Activated CD4-positive, alpha-beta T cell treated with anti-CD3 and anti-CD28 coated beads for 36 hours (primary cell): ENCODE measurements around the gene PRDM16. TPM values are rescaled to one million over a fixed set of nuclear protein-coding genes. Genes with fewer than 3 reads are reported as not detected.

Experiments
- ATAC-seq: fragments of 200-7000 bp; cut with Tn5 transposase; one replicate; pipeline ENCODE4 v1.10.0; 2021; ENCODE audit warnings: mild to moderate bottlenecking, moderate library complexity
- CTCF ChIA-PET: fragments of 350-600 bp; sonication (Branson Sonifier 250); formaldehyde crosslinking; loops from one replicate; lab custom pipeline; 2021; ENCODE audit warnings: antibody characterized with exemption; lab: Charles Lee
- POLR2A ChIA-PET: fragments of 350-600 bp; sonication (Branson Sonifier 250); formaldehyde crosslinking; loops from one replicate; lab custom pipeline; 2021; ENCODE audit warnings: antibody characterized with exemption, inconsistent platforms; lab: Charles Lee
- DNase-seq: peaks from one replicate; pipeline ENCODE4 v3.0.0-alpha.2; 2020
- H3K27ac Mint-ChIP-seq: one replicate; pipeline ENCODE4 v1.8.0; 2021; ENCODE audit warnings: mixed read lengths
- H3K27me3 Mint-ChIP-seq: one replicate; pipeline ENCODE4 v1.8.0; 2021; ENCODE audit warnings: mixed read lengths
- H3K36me3 Mint-ChIP-seq: one replicate; pipeline ENCODE4 v1.8.0; 2021; ENCODE audit warnings: low read depth, mixed read lengths
- H3K4me1 Mint-ChIP-seq: one replicate; pipeline ENCODE4 v1.8.0; 2021; ENCODE audit warnings: mixed read lengths
- H3K4me3 Mint-ChIP-seq: one replicate; pipeline ENCODE4 v1.8.0; 2021; ENCODE audit warnings: mild to moderate bottlenecking, moderate library complexity, mixed read lengths
- H3K9me3 Mint-ChIP-seq: one replicate; pipeline ENCODE4 v1.8.0; 2021; ENCODE audit warnings: low read depth, mixed read lengths
- intact Hi-C, 2 experiments: fragments of 100-400 bp; cut with DNase I in 1 of 2; cut with micrococcal nuclease in 1 of 2; formaldehyde crosslinking; loops; one replicate each; pipeline versions ENCODE4 v1.14.2 to v1.15.1; 2022 to 2024; cut with DNase I, micrococcal nuclease
- total RNA-seq, 2 experiments: library from RNA; stranded (reverse); gene quantifications; one replicate each; pipeline ENCODE4 v1.2.3, GENCODE V29; 2021

Gene PRDM16
- total RNA-seq, 2 experiments from 2014 or later: 0.32 TPM; not detected in 1

GRCh38 chr1:3387401-3387800, 318.4 kb downstream of the PRDM16 start:
- Mint-ChIP-seq H3K27me3 (peaks cover 8% of the 10 kb centered on the region), H3K9me3 (no peaks in the 10 kb centered on the region), H3K27ac (no peak overlapping the region), H3K36me3 (no peaks in the 10 kb centered on the region), H3K4me1 (no peaks in the 10 kb centered on the region), H3K4me3 (no peak overlapping the region)
- DNase-seq: no peak
- ATAC-seq: no peak
- ChIA-PET CTCF (no interaction called here), POLR2A (no interaction called here)
- intact Hi-C loops: no loop called here

- Mint-ChIP-seq H3K4me1 (no peaks in the 10 kb centered on the region), H3K36me3 (no peaks in the 10 kb centered on the region), H3K27me3 (peaks cover 20% of the 10 kb centered on the region), H3K27ac (no peak overlapping the region), H3K4me3 (no peak overlapping the region), H3K9me3 (no peaks in the 10 kb centered on the region)
- no peak for DNase-seq
- ChIA-PET POLR2A (no interaction called here), CTCF (no interaction called here)
- ATAC-seq: no peak
- intact Hi-C loops: no loop called here
Measured at GRCh38 chr1:3389093-3389833, 320.3 kb downstream of the PRDM16 start.

GRCh38 chr1:3390291-3390690, 321.3 kb downstream of the PRDM16 start:
- ChIA-PET POLR2A (no interaction called here), CTCF (no interaction called here)
- no peak overlapping the region for H3K27ac Mint-ChIP-seq
- DNase-seq (no peak), ATAC-seq (no peak)
- no peaks in the 10 kb centered on the region for H3K9me3 Mint-ChIP-seq
- peaks cover 25% of the 10 kb centered on the region for H3K27me3 Mint-ChIP-seq
- intact Hi-C loops: no loop called here
- no peaks in the 10 kb centered on the region for H3K36me3 Mint-ChIP-seq
- H3K4me1 Mint-ChIP-seq: no peaks in the 10 kb centered on the region
- no peak overlapping the region for H3K4me3 Mint-ChIP-seq

GRCh38 chr1:3391711-3392110, 322.7 kb downstream of the PRDM16 start:
- H3K9me3 Mint-ChIP-seq: no peaks in the 10 kb centered on the region

GRCh38 chr1:3393024-3393986, 324.3 kb downstream of the PRDM16 start:
- Mint-ChIP-seq H3K27ac (no peak overlapping the region), H3K4me1 (no peaks in the 10 kb centered on the region), H3K9me3 (no peaks in the 10 kb centered on the region), H3K36me3 (no peaks in the 10 kb centered on the region), H3K4me3 (no peak overlapping the region), H3K27me3 (peaks cover 29% of the 10 kb centered on the region)
- no peak for DNase-seq
- ChIA-PET POLR2A (no interaction called here), CTCF (no interaction called here)
- ATAC-seq: no peak
- intact Hi-C loops: no loop called here

More at GRCh38 chr1:3391711-3392110, 322.7 kb downstream of the PRDM16 start:
- ATAC-seq: no peak
- H3K27me3 Mint-ChIP-seq: peaks cover 29% of the 10 kb centered on the region
- intact Hi-C loops: no loop called here
- DNase-seq: no peak
- CTCF ChIA-PET: no interaction called here
- H3K36me3 Mint-ChIP-seq: no peaks in the 10 kb centered on the region
- H3K4me3 Mint-ChIP-seq: no peak overlapping the region
- POLR2A ChIA-PET: no interaction called here
- no peak overlapping the region for H3K27ac Mint-ChIP-seq
- no peaks in the 10 kb centered on the region for H3K4me1 Mint-ChIP-seq

GRCh38 chr1:3393987-3394920, 325.3 kb downstream of the PRDM16 start:
- Mint-ChIP-seq H3K4me3 (no peak overlapping the region), H3K4me1 (no peaks in the 10 kb centered on the region), H3K36me3 (no peaks in the 10 kb centered on the region), H3K27me3 (peaks cover 29% of the 10 kb centered on the region), H3K9me3 (no peaks in the 10 kb centered on the region), H3K27ac (no peak overlapping the region)
- CTCF ChIA-PET: no interaction called here
- no peak for ATAC-seq
- intact Hi-C loops: no loop called here
- no peak for DNase-seq
- POLR2A ChIA-PET: no interaction called here

- Mint-ChIP-seq H3K27ac (no peak overlapping the region), H3K4me3 (no peak overlapping the region), H3K4me1 (no peaks in the 10 kb centered on the region), H3K36me3 (no peaks in the 10 kb centered on the region), H3K9me3 (no peaks in the 10 kb centered on the region), H3K27me3 (peaks cover 26% of the 10 kb centered on the region)
- DNase-seq (no peak), ATAC-seq (no peak)
- ChIA-PET CTCF (no interaction called here), POLR2A (no interaction called here)
- intact Hi-C loops: no loop called here
Measured at GRCh38 chr1:3396411-3396810, 327.4 kb downstream of the PRDM16 start.

- intact Hi-C loops: no loop called here
- ChIA-PET CTCF (interaction anchor here (0.7 kb wide), 1 partner anchor 971 kb away, joined by 3 read pairs; no protein-coding TSS in a partner anchor), POLR2A (no interaction called here)
- Mint-ChIP-seq H3K27ac (no peak overlapping the region), H3K4me3 (no peak overlapping the region), H3K36me3 (no peaks in the 10 kb centered on the region), H3K9me3 (no peaks in the 10 kb centered on the region), H3K27me3 (peaks cover 21% of the 10 kb centered on the region), H3K4me1 (no peaks in the 10 kb centered on the region)
- ATAC-seq (no peak), DNase-seq (no peak)
Measured at GRCh38 chr1:3397311-3397710, 328.3 kb downstream of the PRDM16 start.

- H3K36me3 Mint-ChIP-seq: no peaks in the 10 kb centered on the region
- H3K4me1 Mint-ChIP-seq: no peaks in the 10 kb centered on the region
- H3K4me3 Mint-ChIP-seq: no peak overlapping the region
- H3K9me3 Mint-ChIP-seq: no peaks in the 10 kb centered on the region
- ATAC-seq (no peak), DNase-seq (no peak)
- ChIA-PET POLR2A (no interaction called here), CTCF (interaction anchor here (1.1 kb wide), 1 partner anchor 26 kb away, joined by 4 read pairs; no protein-coding TSS in a partner anchor)
- intact Hi-C loops: no loop called here
- no peak overlapping the region for H3K27ac Mint-ChIP-seq
- peaks cover 8% of the 10 kb centered on the region for H3K27me3 Mint-ChIP-seq
Measured at GRCh38 chr1:3398396-3399140, 329.6 kb downstream of the PRDM16 start.

GRCh38 chr1:3399732-3400131, 330.7 kb downstream of the PRDM16 start:
- intact Hi-C loops: no loop called here
- no peak for ATAC-seq
- ChIA-PET CTCF (no interaction called here), POLR2A (no interaction called here)
- H3K9me3 Mint-ChIP-seq: no peaks in the 10 kb centered on the region
- H3K27me3 Mint-ChIP-seq: peaks cover 7% of the 10 kb centered on the region
- no peak for DNase-seq
- no peaks in the 10 kb centered on the region for H3K4me1 Mint-ChIP-seq
- H3K4me3 Mint-ChIP-seq: no peak overlapping the region
- H3K27ac Mint-ChIP-seq: no peak overlapping the region
- H3K36me3 Mint-ChIP-seq: no peaks in the 10 kb centered on the region
